Measurements from ENCODE around the gene BAIAP2L2.

Gene BAIAP2L2

GRCh38 chr22:38075105-38075825 lies 35.2 kb downstream of the BAIAP2L2 start:
- H3K27me3 ChIP-seq (ENCODE audit: insufficient read depth, low read length) = peaks cover 10% of the 10 kb centered on the region
- H3K9me3 ChIP-seq (ENCODE audit: insufficient read depth, low read depth, low read length) = no peaks in the 10 kb centered on the region

GRCh38 chr22:38074181-38075104 lies 36.0 kb downstream of the BAIAP2L2 start:
- H3K4me1 ChIP-seq (ENCODE audit: insufficient read depth, low read length) = no peaks in the 10 kb centered on the region
- no peaks in the 10 kb centered on the region for H3K9me3 ChIP-seq (ENCODE audit: insufficient read depth, low read depth, low read length)
- H3K27ac ChIP-seq (ENCODE audit: low read length) = no peak overlapping the region
- H3K4me3 ChIP-seq (ENCODE audit: low read length) = no peak overlapping the region
- no peak overlapping the region for H3K9ac ChIP-seq (ENCODE audit: low read depth, low read length)
- peaks cover 39% of the 10 kb centered on the region for H3K36me3 ChIP-seq (ENCODE audit: insufficient read depth, low read depth, low read length)
- H3K27me3 ChIP-seq (ENCODE audit: insufficient read depth, low read length) = peaks cover 1% of the 10 kb centered on the region; the same call in 1 of the 2 replicates

More at GRCh38 chr22:38075105-38075825, 35.2 kb downstream of the BAIAP2L2 start:
- no peak overlapping the region for H3K27ac ChIP-seq (ENCODE audit: low read length)
- no peaks in the 10 kb centered on the region for H3K4me1 ChIP-seq (ENCODE audit: insufficient read depth, low read length)
- H3K9ac ChIP-seq (ENCODE audit: low read depth, low read length) = no peak overlapping the region
- peaks cover 34% of the 10 kb centered on the region for H3K36me3 ChIP-seq (ENCODE audit: insufficient read depth, low read depth, low read length)
- no peak overlapping the region for H3K4me3 ChIP-seq (ENCODE audit: low read length)

GRCh38 chr22:38073150-38074130 lies 37.0 kb downstream of the BAIAP2L2 start:
- Histone ChIP-seq H3K9ac (ENCODE audit: low read depth, low read length) (no peak overlapping the region), H3K36me3 (ENCODE audit: insufficient read depth, low read depth, low read length) (peaks cover 46% of the 10 kb centered on the region), H3K27ac (ENCODE audit: low read length) (no peak overlapping the region), H3K4me1 (ENCODE audit: insufficient read depth, low read length) (no peaks in the 10 kb centered on the region), H3K27me3 (ENCODE audit: insufficient read depth, low read length) (no peaks in the 10 kb centered on the region), H3K9me3 (ENCODE audit: insufficient read depth, low read depth, low read length) (no peaks in the 10 kb centered on the region), H3K4me3 (ENCODE audit: low read length) (no peak overlapping the region)

- H3K27me3 ChIP-seq (ENCODE audit: insufficient read depth, low read length) = no peaks in the 10 kb centered on the region
- no peaks in the 10 kb centered on the region for H3K9me3 ChIP-seq (ENCODE audit: insufficient read depth, low read depth, low read length)
- H3K4me1 ChIP-seq (ENCODE audit: insufficient read depth, low read length) = no peaks in the 10 kb centered on the region
- H3K27ac ChIP-seq (ENCODE audit: low read length) = no peak overlapping the region
- no peak overlapping the region for H3K9ac ChIP-seq (ENCODE audit: low read depth, low read length)
- no peak overlapping the region for H3K4me3 ChIP-seq (ENCODE audit: low read length)
- H3K36me3 ChIP-seq (ENCODE audit: insufficient read depth, low read depth, low read length) = peaks cover 48% of the 10 kb centered on the region
Measured at GRCh38 chr22:38072322-38073149, 37.9 kb downstream of the BAIAP2L2 start.

GRCh38 chr22:38071421-38072321 lies 38.8 kb downstream of the BAIAP2L2 start:
- Histone ChIP-seq H3K4me1 (ENCODE audit: insufficient read depth, low read length) (no peaks in the 10 kb centered on the region), H3K4me3 (ENCODE audit: low read length) (no peak overlapping the region), H3K36me3 (ENCODE audit: insufficient read depth, low read depth, low read length) (peaks cover 51% of the 10 kb centered on the region), H3K9ac (ENCODE audit: low read depth, low read length) (no peak overlapping the region), H3K27ac (ENCODE audit: low read length) (no peak overlapping the region), H3K9me3 (ENCODE audit: insufficient read depth, low read depth, low read length) (no peaks in the 10 kb centered on the region), H3K27me3 (ENCODE audit: insufficient read depth, low read length) (no peaks in the 10 kb centered on the region)

- Histone ChIP-seq H3K27me3 (ENCODE audit: insufficient read depth, low read length) (no peaks in the 10 kb centered on the region), H3K4me3 (ENCODE audit: low read length) (no peak overlapping the region), H3K27ac (ENCODE audit: low read length) (no peak overlapping the region), H3K36me3 (ENCODE audit: insufficient read depth, low read depth, low read length) (peaks cover 64% of the 10 kb centered on the region), H3K9me3 (ENCODE audit: insufficient read depth, low read depth, low read length) (no peaks in the 10 kb centered on the region), H3K4me1 (ENCODE audit: insufficient read depth, low read length) (no peaks in the 10 kb centered on the region), H3K9ac (ENCODE audit: low read depth, low read length) (no peak overlapping the region)
Measured at GRCh38 chr22:38070250-38070921, 40.1 kb downstream of the BAIAP2L2 start.

- H3K4me1 ChIP-seq (ENCODE audit: insufficient read depth, low read length) = no peaks in the 10 kb centered on the region
- H3K9me3 ChIP-seq (ENCODE audit: insufficient read depth, low read depth, low read length) = no peaks in the 10 kb centered on the region
- H3K4me3 ChIP-seq (ENCODE audit: low read length) = no peak overlapping the region
- H3K36me3 ChIP-seq (ENCODE audit: insufficient read depth, low read depth, low read length) = peaks cover 71% of the 10 kb centered on the region
- H3K27ac ChIP-seq (ENCODE audit: low read length) = no peak overlapping the region
- H3K9ac ChIP-seq (ENCODE audit: low read depth, low read length) = no peak overlapping the region
- H3K27me3 ChIP-seq (ENCODE audit: insufficient read depth, low read length) = no peaks in the 10 kb centered on the region
Measured at GRCh38 chr22:38069372-38070249, 40.9 kb downstream of the BAIAP2L2 start.

- no peak overlapping the region for H3K4me3 ChIP-seq (ENCODE audit: low read length)
- H3K9ac ChIP-seq (ENCODE audit: low read depth, low read length) = no peak overlapping the region
- no peaks in the 10 kb centered on the region for H3K9me3 ChIP-seq (ENCODE audit: insufficient read depth, low read depth, low read length)
- H3K4me1 ChIP-seq (ENCODE audit: insufficient read depth, low read length) = no peaks in the 10 kb centered on the region
- peaks cover 69% of the 10 kb centered on the region for H3K36me3 ChIP-seq (ENCODE audit: insufficient read depth, low read depth, low read length)
- no peak overlapping the region for H3K27ac ChIP-seq (ENCODE audit: low read length)
- H3K27me3 ChIP-seq (ENCODE audit: insufficient read depth, low read length) = no peaks in the 10 kb centered on the region
Measured at GRCh38 chr22:38068641-38069371, 41.7 kb downstream of the BAIAP2L2 start.

Data from iPS-20b (cell line).